Stimulated activated CD4-positive, alpha-beta T cell treated with anti-CD3 and anti-CD28 coated beads, TNF-alpha, amount 100 ng/mL, for 1 hour (primary cell): Measurements from ENCODE around the gene ATP23.

ENCODE experiments used
- DNase-seq, 3 donors: peaks; one replicate each; pipeline ENCODE4 v3.0.0-alpha.2; 2020; ENCODE audit warnings: low read depth in 3 of 3, low spot score in 1 of 3

The ATP23 gene

DNA sequence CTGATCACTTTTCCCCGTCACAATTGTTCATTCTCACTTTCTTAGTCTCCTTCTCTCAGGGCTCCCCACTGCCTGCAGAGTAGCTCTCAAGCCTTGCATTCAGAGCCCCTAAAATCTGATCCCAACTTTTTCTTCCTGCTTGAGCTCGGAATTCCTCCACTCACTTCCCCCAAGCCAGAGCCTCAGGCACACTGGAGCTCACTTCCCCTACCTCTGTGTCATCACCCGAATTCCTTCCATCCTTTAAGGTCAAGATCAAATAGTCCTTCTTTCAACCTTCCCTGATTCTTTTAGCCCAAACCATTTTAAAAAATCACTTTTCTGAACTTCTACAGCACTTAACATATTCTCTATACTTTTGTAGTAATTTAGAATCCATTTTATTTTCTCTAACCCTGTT lies 34.1 kb upstream of the ATP23 start:
- DNase-seq = no peak

DNA sequence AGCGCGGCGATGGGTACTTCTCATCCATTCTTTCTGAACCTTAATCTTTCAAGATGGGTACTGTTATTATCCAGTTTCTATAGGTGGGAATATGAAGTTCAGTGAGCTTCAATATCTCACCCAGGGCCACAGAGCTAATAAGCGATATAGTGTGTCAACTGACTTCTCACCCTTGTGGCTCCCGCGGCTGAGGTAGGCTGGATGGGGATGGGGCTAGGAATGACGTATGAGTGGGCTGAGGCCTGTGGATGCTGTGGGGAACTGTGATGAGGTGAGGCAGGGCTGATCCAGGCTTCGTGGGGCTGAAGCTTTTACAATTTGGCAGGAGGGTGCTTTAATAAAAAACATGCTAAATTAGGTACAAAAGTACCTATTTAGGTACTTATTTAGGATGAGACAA lies 32.9 kb upstream of the ATP23 start:
- DNase-seq = no peak

- no peak for DNase-seq
These were observed 32.3 kb upstream of the ATP23 start for GRCh38 chr12:57909056-57909455.

DNA sequence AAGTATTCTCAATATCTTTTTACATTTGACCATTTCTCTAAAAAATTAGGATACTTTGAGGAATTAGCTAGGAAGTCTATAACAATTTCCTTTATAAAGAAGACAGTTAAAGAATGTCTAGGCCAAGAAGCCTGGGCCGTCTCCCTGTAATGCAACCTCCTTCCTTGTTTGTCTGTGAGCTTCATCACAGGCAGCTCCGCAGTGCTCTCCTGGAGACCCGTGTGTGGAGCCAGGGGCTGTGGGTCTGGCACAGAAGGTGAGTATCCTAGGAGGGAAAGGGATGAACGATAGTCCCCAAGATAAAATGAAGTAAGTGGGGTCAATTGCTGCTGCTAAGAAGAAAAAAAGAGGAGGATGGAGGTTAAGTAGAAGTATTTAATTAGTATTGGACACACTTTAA lies 31.8 kb upstream of the ATP23 start:
- DNase-seq = no peak

- no peak for DNase-seq
These were observed 23.2 kb upstream of the ATP23 start for GRCh38 chr12:57918147-57918546.

GRCh38 chr12:57927086-57927485 lies 14.3 kb upstream of the ATP23 start:
- DNase-seq = no peak

GRCh38 chr12:57929092-57929830 lies 12.1 kb upstream of the ATP23 start:
- DNase-seq = no peak

DNA sequence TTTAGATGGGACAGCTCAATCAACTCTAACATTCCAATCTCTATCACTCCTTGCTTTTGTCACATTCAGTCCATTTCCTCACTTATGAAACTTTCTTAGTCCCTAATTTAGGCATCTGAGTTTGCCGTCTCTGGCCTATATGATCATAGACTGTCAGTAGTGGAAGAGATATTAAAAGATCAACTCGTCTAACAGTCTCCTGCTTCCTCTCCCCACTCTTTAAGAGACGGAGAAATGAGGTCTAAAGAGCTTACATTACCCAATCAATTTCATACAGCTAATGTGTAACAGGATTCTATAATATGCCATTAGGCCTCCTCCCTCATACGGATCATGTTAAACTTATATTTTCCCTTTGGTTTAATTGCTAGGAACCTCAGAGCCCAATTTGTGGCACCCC lies 6.5 kb upstream of the ATP23 start:
- no peak for DNase-seq

- DNase-seq = no peak
These were observed 6.0 kb upstream of the ATP23 start for GRCh38 chr12:57935331-57935730.

DNA sequence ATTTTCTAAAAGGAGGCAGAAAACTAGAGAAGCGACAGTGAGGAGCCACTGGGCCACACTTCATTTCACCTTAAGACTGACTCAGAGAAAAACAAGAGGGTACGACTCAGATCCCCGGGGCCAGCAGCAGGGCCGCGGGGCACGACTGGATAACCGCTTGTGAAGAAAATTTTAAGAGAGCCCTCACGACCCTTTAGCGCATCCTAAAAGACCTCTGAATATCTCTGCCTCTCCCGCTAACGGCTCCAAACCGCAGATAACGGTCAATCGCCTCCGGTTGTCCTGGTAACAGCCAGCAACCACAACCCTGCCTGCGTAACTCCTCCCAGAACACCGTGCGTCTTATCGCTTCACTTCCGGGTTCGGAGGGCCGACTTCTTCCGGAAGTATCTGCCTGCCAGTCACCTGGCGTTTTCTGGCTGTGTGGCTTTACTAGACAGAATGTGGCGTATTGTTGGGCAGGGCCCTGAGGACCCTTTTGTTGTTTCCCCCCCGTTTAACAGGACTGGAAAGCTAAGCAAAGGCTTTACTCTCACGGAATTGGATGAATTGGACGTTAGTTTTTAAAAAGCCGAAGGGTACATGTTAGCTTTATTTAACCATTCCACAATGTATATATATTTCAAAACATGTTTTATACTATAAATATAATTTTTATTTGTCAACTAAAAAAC lies 5.4 kb upstream of the ATP23 start:
- peak; percentile 69 to 77 (median 76) for DNase-seq

DNA sequence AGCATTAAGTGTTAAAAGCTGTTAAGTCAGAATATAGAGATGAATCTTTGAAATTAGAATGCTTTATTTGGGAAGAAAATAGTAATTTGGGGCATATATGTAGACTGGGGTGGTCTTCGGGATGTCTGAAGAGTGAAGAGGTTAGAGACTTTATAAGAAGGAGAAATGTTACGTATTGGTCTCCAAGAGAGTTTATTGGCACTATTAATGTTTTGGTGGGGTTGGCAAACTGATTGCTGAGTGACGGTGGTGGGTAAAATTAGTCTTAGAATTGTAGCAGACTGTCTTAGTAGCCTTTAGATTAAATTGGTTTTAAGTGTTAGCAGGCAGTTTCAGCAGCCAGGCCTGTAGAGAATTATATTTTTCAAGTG lies 4.9 kb upstream of the ATP23 start:
- DNase-seq = no peak

DNA sequence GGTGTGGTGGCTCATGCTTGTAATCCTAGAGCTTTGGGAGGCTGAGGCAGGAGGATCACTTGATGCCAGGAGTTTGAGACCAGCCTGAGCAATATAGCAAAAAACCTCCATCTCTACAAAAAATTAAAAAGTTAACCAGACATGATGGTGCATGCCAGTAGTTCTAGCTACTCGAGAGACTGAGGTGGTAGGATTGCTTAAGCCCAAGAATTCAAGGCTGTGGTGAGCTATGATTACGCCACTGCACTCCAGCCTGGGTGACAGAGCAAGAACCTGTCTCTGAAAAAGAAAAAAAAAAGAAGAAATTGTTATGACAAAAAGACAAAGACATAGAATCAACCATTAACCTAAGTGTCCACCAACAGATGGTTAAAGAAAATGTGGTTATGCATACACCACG lies 2.1 kb upstream of the ATP23 start:
- no peak for DNase-seq

GRCh38 chr12:57940052-57940914 lies 1.1 kb upstream of the ATP23 start:
- no peak for DNase-seq

- DNase-seq = no peak
These were observed 527 bp upstream of the ATP23 start for GRCh38 chr12:57940915-57941164.

DNA sequence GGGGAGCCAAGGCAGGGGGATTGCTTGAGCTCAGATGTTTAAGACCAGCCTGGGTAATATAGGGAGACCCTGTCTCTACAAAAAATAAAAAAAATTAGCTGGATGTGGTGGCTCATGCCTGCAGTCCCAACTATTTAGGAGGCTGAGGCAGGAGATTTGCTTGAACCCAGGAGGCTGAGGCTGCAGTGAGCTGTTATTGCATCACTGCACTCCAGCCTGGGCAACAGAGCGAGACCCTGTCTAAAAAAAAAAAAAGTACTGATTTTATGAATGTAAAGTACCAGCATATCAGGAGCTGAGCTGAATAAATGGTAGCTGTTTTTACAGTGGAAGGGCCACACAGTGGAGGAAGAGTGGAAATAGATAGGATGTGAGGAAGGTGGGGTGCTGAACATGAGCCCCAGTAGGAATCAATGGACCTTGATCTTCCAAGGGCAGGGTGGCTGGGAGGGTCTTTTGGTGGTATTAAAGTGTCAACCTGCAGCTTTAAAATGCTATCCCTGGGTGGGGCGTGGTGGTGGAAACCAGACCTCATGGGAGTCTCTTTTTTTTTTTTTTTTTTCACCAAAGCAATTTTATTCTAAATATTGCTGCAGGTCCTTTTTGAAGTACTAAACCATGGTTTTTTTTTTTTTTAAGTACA lies 2.2 kb downstream of the ATP23 start:
- DNase-seq = no peak

DNA sequence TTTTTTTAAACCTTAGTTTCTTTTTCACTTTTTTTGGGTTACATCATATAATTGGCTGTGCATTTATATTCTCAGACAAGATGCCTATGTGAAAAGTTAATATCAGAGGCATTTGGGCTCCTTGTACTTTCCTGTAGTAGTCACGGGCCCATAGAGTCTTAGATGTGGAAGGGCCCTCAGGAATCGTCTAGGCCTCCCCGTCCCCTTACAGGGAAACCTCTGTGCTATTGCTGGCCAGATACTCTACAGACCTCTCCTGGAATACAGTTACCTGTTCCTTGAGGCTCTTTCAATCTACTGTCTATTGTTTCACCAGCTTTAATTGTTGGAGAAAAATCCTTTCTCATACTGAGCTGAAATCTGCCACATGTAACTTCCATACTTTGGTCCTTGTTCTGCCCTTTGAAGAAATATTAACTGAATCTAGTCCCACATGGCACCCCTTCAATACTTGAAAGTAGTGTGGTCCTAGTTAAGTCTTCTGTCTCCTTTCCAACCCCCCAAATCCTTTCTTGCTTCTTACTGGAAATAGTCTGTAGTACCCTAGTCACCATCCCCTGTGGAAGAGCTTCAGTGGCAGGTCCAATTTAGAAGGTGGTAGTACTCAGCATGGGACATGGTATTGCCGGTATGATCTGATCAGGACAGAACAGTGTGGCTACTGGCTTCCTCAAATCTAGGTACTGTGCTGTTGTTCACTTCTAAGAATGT lies 3.1 kb downstream of the ATP23 start:
- DNase-seq = no peak

DNA sequence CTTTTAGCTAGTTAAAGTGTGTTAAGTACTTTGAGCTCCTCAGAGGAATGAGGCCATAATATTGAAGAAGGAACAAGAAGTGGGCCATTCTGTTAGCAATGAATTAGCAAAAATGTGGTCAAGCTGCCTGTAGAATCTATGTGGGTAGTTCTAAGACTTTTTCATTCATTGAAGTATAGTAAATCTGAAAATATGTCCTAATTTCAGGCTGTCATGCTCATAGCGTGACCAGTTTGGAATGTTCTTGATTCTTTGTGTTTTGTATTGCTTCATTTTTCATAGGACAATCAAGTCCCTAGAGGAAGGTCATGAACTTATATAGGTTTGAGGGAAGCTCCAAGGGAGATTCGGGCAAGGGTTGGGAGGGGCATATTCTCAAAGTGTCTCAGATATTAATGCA lies 11.4 kb downstream of the ATP23 start:
- no peak for DNase-seq

- DNase-seq = no peak
These were observed 13.4 kb downstream of the ATP23 start for GRCh38 chr12:57954768-57955167.

GRCh38 chr12:57958061-57958657 lies 16.8 kb downstream of the ATP23 start:
- DNase-seq = no peak

DNA sequence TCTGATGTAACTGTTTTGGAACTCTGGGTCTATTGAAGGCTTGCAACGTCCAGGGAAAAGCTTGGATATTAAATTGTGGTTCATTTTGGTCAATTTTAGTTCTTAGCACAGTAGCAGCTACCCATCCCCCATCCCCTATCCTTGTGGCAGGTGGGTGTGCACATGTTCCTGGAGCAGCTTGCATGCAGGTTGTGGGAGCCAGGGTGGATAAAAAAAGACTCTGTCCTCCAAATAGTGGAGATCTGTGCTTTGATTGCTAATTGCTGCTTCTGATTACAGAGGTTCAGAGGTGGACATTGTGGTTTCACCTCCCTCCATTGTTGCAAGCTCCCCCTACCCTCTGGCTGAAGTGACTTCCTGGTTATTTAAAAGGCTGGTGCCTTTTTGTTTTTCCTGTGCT lies 23.1 kb downstream of the ATP23 start:
- DNase-seq = no peak

DNA sequence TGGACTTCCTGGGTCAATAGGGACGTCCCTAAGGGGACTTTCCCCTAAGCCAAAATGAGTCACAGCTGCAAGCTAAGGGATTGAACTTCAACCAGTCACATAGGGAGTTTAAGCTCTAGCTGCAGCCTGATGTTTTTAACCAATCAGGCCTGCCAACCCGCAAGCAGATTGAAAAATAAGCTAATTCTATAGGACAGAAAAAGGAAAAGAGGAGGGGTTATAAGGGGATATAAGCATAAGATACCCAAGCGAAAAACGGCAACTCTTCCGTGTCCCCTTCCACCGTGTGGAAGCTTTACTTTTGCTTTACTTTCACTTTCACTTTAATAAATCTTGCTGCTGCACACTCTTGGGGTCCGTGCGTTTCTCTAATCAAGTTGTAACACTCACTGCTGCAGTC lies 24.4 kb downstream of the ATP23 start:
- no peak for DNase-seq
